ENCODE measurements around the gene SLC35B2. TPM values are rescaled to one million over a fixed set of nuclear protein-coding genes. Genes with fewer than 3 reads are reported as not detected.

Gene SLC35B2
- total and polyA plus RNA-seq, 11 donors = 10.2 to 36.7 (median 26.4) TPM

- intact Hi-C loops (cut with DNase I) = no loop called here
- Histone ChIP-seq H3K4me3 (no peak overlapping the region), H3K36me3 (no peaks in the 10 kb centered on the region), H3K4me1 (peaks cover 0 to 15% (median 10%) of the 10 kb centered on the region in 12 donors), H3K27ac (no peak overlapping the region), H3K27me3 (peaks cover 29 to 94% (median 70%) of the 10 kb centered on the region in 9 donors), H3K9me3 (no peaks in the 10 kb centered on the region)
- WGBS, 4 donors = 76 to 92% (median 80%) methylated on average over 4 of the region's 4 CpGs
- ATAC-seq (no peak), DNase-seq (no peak)
- TF ChIP-seq POLR2A (IDR thresholded peaks at IDR 0.05) (no peak), CTCF (IDR thresholded peaks at IDR 0.05) (no peak)
These were observed 35.5 kb upstream of the SLC35B2 start for GRCh38 chr6:44292661-44293365.

GRCh38 chr6:44291841-44292240 lies 34.5 kb upstream of the SLC35B2 start:
- Histone ChIP-seq H3K27me3 (peaks cover 23 to 94% (median 62%) of the 10 kb centered on the region in 9 donors), H3K4me3 (no peak overlapping the region), H3K9me3 (no peaks in the 10 kb centered on the region), H3K36me3 (no peaks in the 10 kb centered on the region), H3K27ac (no peak overlapping the region), H3K4me1 (peaks cover 0 to 5% (median under 1%) of the 10 kb centered on the region in 12 donors)
- DNase-seq = no peak
- no peak for ATAC-seq
- no peak for TF ChIP-seq CTCF (IDR thresholded peaks at IDR 0.05)
- no peak for TF ChIP-seq POLR2A (IDR thresholded peaks at IDR 0.05)
- WGBS, 4 donors = 67 to 75% (median 70%) methylated on average over 4 of the region's 4 CpGs
- intact Hi-C loops (cut with DNase I) = no loop called here

GRCh38 chr6:44289726-44290260 lies 32.5 kb upstream of the SLC35B2 start:
- peaks cover 17 to 92% (median 48%) of the 10 kb centered on the region in 9 donors for H3K27me3 ChIP-seq
- no peaks in the 10 kb centered on the region for H3K9me3 ChIP-seq
- no peak for TF ChIP-seq POLR2A (IDR thresholded peaks at IDR 0.05)
- TF ChIP-seq CTCF (IDR thresholded peaks at IDR 0.05) = no peak
- ATAC-seq (no peak), DNase-seq (no peak)
- 38 to 50% (median 49%) methylated on average over 7 of the region's 7 CpGs for WGBS, 4 donors
- intact Hi-C loops (cut with DNase I) = no loop called here
- H3K4me1 ChIP-seq = no peaks in the 10 kb centered on the region
- H3K4me3 ChIP-seq = no peak overlapping the region
- H3K36me3 ChIP-seq = no peaks in the 10 kb centered on the region
- H3K27ac ChIP-seq = no peak overlapping the region

- intact Hi-C loops (cut with DNase I) = no loop called here
- no peak for TF ChIP-seq CTCF (IDR thresholded peaks at IDR 0.05)
- no peak for TF ChIP-seq POLR2A (IDR thresholded peaks at IDR 0.05)
- no peaks in the 10 kb centered on the region for H3K9me3 ChIP-seq
- DNase-seq (no peak), ATAC-seq (no peak)
- no peak overlapping the region for H3K4me3 ChIP-seq
- no peak overlapping the region for H3K27ac ChIP-seq
- 37 to 55% (median 51%) methylated on average over 2 of the region's 2 CpGs for WGBS, 4 donors
- no peaks in the 10 kb centered on the region for H3K36me3 ChIP-seq
- H3K27me3 ChIP-seq = peaks cover 12 to 75% (median 30%) of the 10 kb centered on the region in 9 donors
- no peaks in the 10 kb centered on the region for H3K4me1 ChIP-seq
These were observed 29.4 kb upstream of the SLC35B2 start for GRCh38 chr6:44286747-44287146.
